ENCODE results near the gene WSCD2.

Gene WSCD2

GRCh38 chr12:108129017-108129812 lies at the start of gene WSCD2:
WSCD2 (plus strand) TSS chr12:108129288; CDS start chr12:108195833, 66,545 bp downstream.
- DNase-seq, result no peak

GRCh38 chr12:108079721-108080120 lies 49.4 kb upstream of the WSCD2 start:
- no peak for DNase-seq

- no peak for DNase-seq
Measured at GRCh38 chr12:108080363-108080762, 48.7 kb upstream of the WSCD2 start.

- no peak for DNase-seq
Measured at GRCh38 chr12:108082485-108082884, 46.6 kb upstream of the WSCD2 start.

- no peak for DNase-seq
Measured at GRCh38 chr12:108087900-108088299, 41.2 kb upstream of the WSCD2 start.

- DNase-seq, result no peak
Measured at GRCh38 chr12:108090107-108090899, 38.8 kb upstream of the WSCD2 start.

GRCh38 chr12:108090932-108091678 lies 38.0 kb upstream of the WSCD2 start:
- DNase-seq, result no peak

GRCh38 chr12:108091679-108092051 lies 37.4 kb upstream of the WSCD2 start:
- no peak for DNase-seq

- DNase-seq, result no peak
Measured at GRCh38 chr12:108093209-108093608, 35.9 kb upstream of the WSCD2 start.

GRCh38 chr12:108094056-108094649 lies 34.9 kb upstream of the WSCD2 start:
- no peak for DNase-seq

GRCh38 chr12:108097160-108097911 lies 31.8 kb upstream of the WSCD2 start:
- no peak for DNase-seq

GRCh38 chr12:108098374-108098773 lies 30.7 kb upstream of the WSCD2 start:
- no peak for DNase-seq

GRCh38 chr12:108099073-108099472 lies 30.0 kb upstream of the WSCD2 start:
- no peak for DNase-seq

- no peak for DNase-seq
Measured at GRCh38 chr12:108099778-108100489, 29.2 kb upstream of the WSCD2 start.

GRCh38 chr12:108101605-108102175 lies 27.4 kb upstream of the WSCD2 start:
- no peak for DNase-seq

- DNase-seq, result no peak
Measured at GRCh38 chr12:108102363-108102762, 26.7 kb upstream of the WSCD2 start.

GRCh38 chr12:108103087-108103486 lies 26.0 kb upstream of the WSCD2 start:
- no peak for DNase-seq

GRCh38 chr12:108103517-108103916 lies 25.6 kb upstream of the WSCD2 start:
- DNase-seq, result no peak

GRCh38 chr12:108104657-108105056 lies 24.4 kb upstream of the WSCD2 start:
- no peak for DNase-seq

GRCh38 chr12:108106599-108106998 lies 22.5 kb upstream of the WSCD2 start:
- no peak for DNase-seq

GRCh38 chr12:108107293-108107692 lies 21.8 kb upstream of the WSCD2 start:
- no peak for DNase-seq

Measured in stimulated activated CD4-positive, alpha-beta T cell treated with anti-CD3 and anti-CD28 coated beads, Interleukin-4, amount 100 ng/mL, for 24 hours (primary cell).